PC-9 (cell line): Measurements from ENCODE around the gene ZNF423.

Source experiments
- CTCF ChIP-seq: fragments of 200-600 bp; sonication (generic); conservative IDR thresholded peaks from 2 replicates; pipeline ENCODE4 v1.6.1; 2017; ENCODE audit warnings: mixed run types, antibody characterized with exemption, mild to moderate bottlenecking, moderate library complexity
- EZH2 ChIP-seq: fragments of 200-600 bp; sonication (generic); IDR thresholded peaks from 2 replicates; pipeline ENCODE4 v1.8.0; 2017; ENCODE audit warnings: antibody characterized with exemption, low read depth

GRCh38 chr16:49725651-49726050 is 130.3 kb downstream of the ZNF423 start:
- TF ChIP-seq CTCF (no peak), EZH2 (no peak)
